OCI-LY3 (cell line): ENCODE results near the gene RNASEH2B.

Source experiments
- CTCF ChIP-seq: fragments of 200-600, 300-600 bp; sonication (generic); IDR thresholded peaks from 2 replicates; pipeline ENCODE4 v1.5.1; 2014; ENCODE audit warnings: antibody characterized with exemption, low read length, low read depth
- EZH2phosphoT487 ChIP-seq: fragments of 200-600 bp; shearing (Covaris generic); IDR thresholded peaks from 2 replicates; pipeline ENCODE4 v1.6.1; 2018; ENCODE audit warnings: antibody characterized with exemption, mixed run types, low read depth

GRCh38 chr13:50907781-50908180, 1.8 kb upstream of the RNASEH2B start:
- TF ChIP-seq CTCF, result no peak; the same call in 1 of the 2 replicates
- no peak for TF ChIP-seq EZH2phosphoT487
